HG03097 (cell line): ENCODE results near the gene C6orf58.
"Not testable (repeated sequence)": the region's sequence is repeated elsewhere in the genome, so short reads cannot be mapped to it uniquely, and the experiment has no call there.

Experiments
- ATAC-seq: cut with Tn5 transposase; IDR thresholded peaks from one replicate; pipeline ENCODE4 v1.9.1; 2021; ENCODE audit not compliant: unreplicated experiment, low FRiP score

C6orf58 gene

DNA sequence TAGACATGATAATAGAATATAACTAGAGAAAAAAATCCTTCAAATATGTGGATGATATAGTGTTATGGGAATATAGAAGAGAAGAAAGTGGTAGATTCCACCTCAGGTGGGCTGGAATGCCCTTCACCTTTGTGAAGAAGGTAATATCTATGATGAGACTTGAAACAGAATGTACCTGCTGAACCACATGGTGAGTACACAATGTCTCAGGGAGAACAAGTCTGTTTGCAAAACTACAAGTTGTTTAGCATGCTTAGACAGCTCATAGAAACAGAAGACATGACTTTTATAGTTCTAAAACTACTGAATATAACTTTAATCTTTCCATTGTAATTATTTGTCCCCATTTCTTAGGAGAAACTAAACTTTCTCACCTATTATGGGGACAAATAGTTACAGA, 12.2 kb downstream of the C6orf58 start:
- ATAC-seq, result no peak

GRCh38 chr6:127590344-127590743, 13.4 kb downstream of the C6orf58 start:
- no peak for ATAC-seq

DNA sequence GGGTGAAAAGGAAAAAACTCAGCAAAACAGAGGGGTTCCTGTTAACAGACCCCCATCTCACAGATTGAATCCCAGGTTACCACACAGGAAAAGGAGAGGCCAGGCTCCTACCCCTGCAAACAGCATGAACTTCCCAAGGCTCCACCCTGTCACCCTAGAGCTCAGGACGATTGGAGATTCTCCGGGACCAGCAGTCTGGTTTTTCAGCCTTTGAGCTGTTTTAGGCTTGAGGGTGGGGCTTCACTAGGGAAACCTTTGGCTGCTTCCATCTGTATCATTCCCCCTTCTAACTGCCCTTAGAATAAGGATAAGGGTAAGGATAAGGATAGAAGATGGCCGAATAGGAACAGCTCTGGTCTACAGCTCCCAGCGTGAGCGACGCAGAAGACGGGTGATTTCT, 16.0 kb downstream of the C6orf58 start:
- ATAC-seq, result no peak

- ATAC-seq, result not testable (repeated sequence)
Measured at GRCh38 chr6:127593456-127593855, 16.5 kb downstream of the C6orf58 start.

DNA sequence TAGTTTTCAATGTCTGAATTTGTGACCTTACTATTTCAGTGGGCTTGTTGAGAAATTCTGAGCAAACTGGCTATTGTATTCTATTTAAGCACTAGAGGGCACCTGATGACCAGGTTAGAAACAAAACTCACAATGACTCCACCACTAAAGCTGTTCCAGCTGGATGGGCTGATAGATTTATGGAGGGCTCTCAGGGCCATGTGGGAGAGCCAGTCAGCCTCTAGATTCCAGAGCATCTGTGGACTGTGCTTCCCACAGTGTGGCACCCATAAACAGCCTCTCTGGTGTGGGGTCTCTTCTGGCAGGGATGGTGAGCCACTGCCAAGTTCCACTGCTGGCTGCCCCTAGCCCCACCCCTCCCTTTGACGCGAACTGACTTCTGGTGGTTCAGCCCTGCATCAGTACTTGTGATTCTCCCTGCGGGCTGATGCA, 29.2 kb downstream of the C6orf58 start:
- ATAC-seq, result no peak

GRCh38 chr6:127608554-127609270, 31.7 kb downstream of the C6orf58 start:
- ATAC-seq, result no peak

DNA sequence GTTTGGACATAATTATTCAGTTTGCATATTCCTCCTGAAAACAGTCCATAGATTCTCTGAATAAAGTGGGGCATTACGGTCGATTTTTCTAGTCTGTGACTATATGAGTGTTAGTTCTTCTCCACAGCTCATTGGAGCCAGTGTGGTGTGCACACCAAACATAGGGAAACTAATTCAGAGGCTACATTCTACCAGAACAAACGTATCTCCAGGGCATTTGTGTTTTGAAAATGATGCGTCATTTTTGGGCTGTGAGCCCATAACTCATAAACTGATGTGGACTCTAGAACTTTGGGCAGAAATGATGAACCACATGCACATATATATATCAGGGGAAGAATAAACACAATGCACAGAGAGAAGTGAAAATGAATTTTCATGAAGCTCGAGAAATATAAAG, 41.8 kb downstream of the C6orf58 start:
- no peak for ATAC-seq

GRCh38 chr6:127630800-127631199, 53.8 kb downstream of the C6orf58 start:
- ATAC-seq, result no peak

GRCh38 chr6:127634178-127634577, 57.2 kb downstream of the C6orf58 start:
- ATAC-seq, result no peak

- no peak for ATAC-seq
Measured at GRCh38 chr6:127635091-127635490, 58.1 kb downstream of the C6orf58 start.

DNA sequence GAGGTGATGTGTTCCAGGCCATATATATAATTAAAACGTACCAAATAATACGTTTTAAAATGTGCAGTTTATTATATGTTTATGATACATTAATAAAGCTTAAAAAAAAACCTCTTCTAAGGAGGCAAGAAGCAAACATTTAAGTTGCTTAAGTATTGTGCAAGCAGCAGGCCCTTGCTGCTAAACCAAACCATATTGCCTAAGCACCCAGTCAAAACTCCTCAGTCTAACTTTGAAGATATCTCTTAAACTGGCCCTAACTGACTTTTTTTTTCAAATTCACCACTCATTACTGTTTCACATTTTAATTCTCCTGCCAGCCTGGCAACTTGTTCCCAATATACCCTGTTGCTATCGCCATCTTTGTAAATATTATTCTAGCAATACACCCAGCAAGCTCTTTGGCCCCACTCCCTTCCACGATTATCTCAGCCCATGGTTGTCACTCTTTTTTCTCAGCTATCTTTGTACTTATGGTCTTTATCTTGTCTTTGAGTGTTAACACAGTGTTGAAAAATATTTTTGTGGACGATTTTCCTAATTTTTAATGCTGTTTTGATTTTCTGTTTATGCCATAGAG, 60.9 kb downstream of the C6orf58 start:
- no peak for ATAC-seq
